ENCODE results near the gene ZNHIT2.

DNA sequence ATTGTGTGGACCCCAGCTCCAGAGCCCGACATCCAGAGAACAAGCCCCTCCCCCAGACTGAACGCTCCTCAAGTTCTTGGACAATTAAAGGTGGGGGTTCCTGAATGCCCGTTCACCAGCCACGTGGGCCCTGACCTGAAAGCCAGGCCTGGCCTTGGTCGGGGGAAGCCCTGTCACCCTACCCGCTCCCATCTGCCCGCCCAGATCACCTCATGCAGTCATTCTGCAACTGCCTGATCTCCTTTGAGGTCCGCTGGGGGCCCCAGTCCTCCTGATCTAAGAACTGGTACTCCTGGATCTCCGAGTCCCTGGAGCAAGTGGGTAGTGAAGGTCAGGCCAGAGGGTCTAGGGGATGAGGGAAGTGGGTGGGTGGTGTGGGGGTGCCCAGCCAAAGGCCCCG is 50.1 kb downstream of the ZNHIT2 start:
- TF ChIP-seq CTCF (IDR thresholded peaks at IDR 0.05) (no peak), POLR2A (IDR thresholded peaks at IDR 0.05) (no peak)
